ENCODE data around the gene TRIM24. TPM values are rescaled to one million over a fixed set of nuclear protein-coding genes. Genes with fewer than 3 reads are reported as not detected.
A peak's percentile ranks its signal among the peaks of the same experiment; 100 is the strongest.

The TRIM24 gene
- total and polyA plus RNA-seq, 4 donors = 7.5 to 19.7 (median 11.2) TPM

DNA sequence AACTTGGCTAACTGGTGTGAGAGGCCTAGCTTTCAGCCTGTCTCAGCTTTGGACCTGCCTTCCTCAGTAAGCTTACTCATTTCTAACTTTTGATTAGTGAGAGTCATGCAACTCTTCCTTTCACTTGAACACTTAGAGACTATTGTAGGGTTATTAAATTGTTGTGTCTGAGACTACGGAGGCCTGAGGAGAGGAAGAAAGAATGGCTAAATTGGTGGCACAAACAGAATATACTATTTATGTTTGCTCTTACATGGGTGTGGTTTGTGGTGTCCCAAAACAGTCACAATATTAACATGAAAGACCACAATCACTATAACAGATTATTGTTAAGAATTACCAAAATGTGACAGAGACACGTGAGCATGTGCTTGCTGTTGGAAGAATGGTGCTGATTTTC is 82.1 kb downstream of the TRIM24 start:
- 95% methylated on average over 2 of the region's 2 CpGs for WGBS
- no peak for DNase-seq (ENCODE audit: low spot score)
- H3K9ac ChIP-seq (ENCODE audit: low read depth in 1 of 2, low read length in 2 of 2) = no peak overlapping the region
- H3K27ac ChIP-seq (ENCODE audit: low read depth in 1 of 2, low read length in 2 of 2) = no peak overlapping the region
- no peaks in the 10 kb centered on the region for H3K9me3 ChIP-seq (ENCODE audit: control insufficient read depth in 4 of 4, low read length in 3 of 4)
- no peak overlapping the region for H3K4me3 ChIP-seq (ENCODE audit: low read depth in 1 of 3, low read length in 3 of 3)
- H3K27me3 ChIP-seq (ENCODE audit: control insufficient read depth in 4 of 4, insufficient read depth in 4 of 4, low read length in 3 of 4) = no peaks in the 10 kb centered on the region
- no peak for TF ChIP-seq EGR1 (IDR thresholded peaks at IDR 0.05; ENCODE audit: low read depth in 2 of 2)
- H3K4me1 ChIP-seq (ENCODE audit: control insufficient read depth in 4 of 4, insufficient read depth in 4 of 4, low read length in 3 of 4) = peaks cover 0 to 2% (median 0%) of the 10 kb centered on the region in 4 donors
- peaks cover 4 to 18% (median 14%) of the 10 kb centered on the region in 4 donors for H3K36me3 ChIP-seq (ENCODE audit: control insufficient read depth in 4 of 4, insufficient read depth in 3 of 4, low read depth in 1 of 4, low read length in 3 of 4)

DNA sequence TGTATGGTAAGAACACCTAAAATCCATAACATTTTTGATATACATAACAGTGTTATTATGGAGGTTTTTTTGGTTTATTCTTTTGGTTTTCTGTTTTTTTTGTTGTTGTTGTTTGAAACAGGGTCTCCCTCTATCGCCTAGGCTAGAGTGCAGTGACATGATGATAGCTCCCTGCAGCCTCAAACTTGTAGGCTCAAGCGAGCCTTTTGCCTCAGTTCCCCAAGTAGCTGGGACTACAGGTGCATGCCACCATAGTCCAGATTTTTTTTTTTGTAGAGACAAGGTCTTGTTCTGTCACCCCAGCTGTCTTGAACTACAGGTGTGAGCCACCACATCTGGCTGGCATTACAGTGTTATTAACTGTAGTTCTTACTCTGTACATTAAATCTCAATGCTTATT is 83.7 kb downstream of the TRIM24 start:
- DNase-seq (ENCODE audit: low spot score) = no peak
- TF ChIP-seq HNF4A (conservative IDR thresholded peaks at IDR 0.05) (no peak), YY1 (IDR thresholded peaks at IDR 0.05) (no peak), SP1 (IDR thresholded peaks at IDR 0.05) (no peak), NR2F2 (IDR thresholded peaks at IDR 0.05) (no peak), GABPA (IDR thresholded peaks at IDR 0.05 in 1 of 2, conservative IDR thresholded peaks at IDR 0.05 in 1 of 2) (no peak), FOXA2 (IDR thresholded peaks at IDR 0.05) (no peak)
- Histone ChIP-seq H3K9me3 (ENCODE audit: control insufficient read depth in 4 of 4, low read length in 3 of 4) (no peaks in the 10 kb centered on the region), H3K27me3 (ENCODE audit: control insufficient read depth in 4 of 4, insufficient read depth in 4 of 4, low read length in 3 of 4) (no peaks in the 10 kb centered on the region), H3K27ac (ENCODE audit: low read depth in 1 of 2, low read length in 2 of 2) (no peak overlapping the region), H3K4me1 (ENCODE audit: control insufficient read depth in 4 of 4, insufficient read depth in 4 of 4, low read length in 3 of 4) (no peaks in the 10 kb centered on the region), H3K9ac (ENCODE audit: low read depth in 1 of 2, low read length in 2 of 2) (no peak overlapping the region), H3K4me3 (ENCODE audit: low read depth in 1 of 3, low read length in 3 of 3) (no peak overlapping the region), H3K36me3 (ENCODE audit: control insufficient read depth in 4 of 4, insufficient read depth in 3 of 4, low read depth in 1 of 4, low read length in 3 of 4) (peaks cover 4 to 18% (median 14%) of the 10 kb centered on the region in 4 donors)
- 98% methylated on average over 2 of the region's 2 CpGs for WGBS

- no peaks in the 10 kb centered on the region for H3K9me3 ChIP-seq (ENCODE audit: control insufficient read depth in 4 of 4, low read length in 3 of 4)
- no peak overlapping the region for H3K9ac ChIP-seq (ENCODE audit: low read depth in 1 of 2, low read length in 2 of 2)
- 67% methylated on average over 6 of the region's 6 CpGs for WGBS
- no peaks in the 10 kb centered on the region for H3K27me3 ChIP-seq (ENCODE audit: control insufficient read depth in 4 of 4, insufficient read depth in 4 of 4, low read length in 3 of 4)
- H3K4me1 ChIP-seq (ENCODE audit: control insufficient read depth in 4 of 4, insufficient read depth in 4 of 4, low read length in 3 of 4) = no peaks in the 10 kb centered on the region
- TF ChIP-seq MAX (IDR thresholded peaks at IDR 0.05) = no peak
- no peak for TF ChIP-seq NR2F2 (IDR thresholded peaks at IDR 0.05)
- no peak for TF ChIP-seq GABPA (IDR thresholded peaks at IDR 0.05 in 1 of 2, conservative IDR thresholded peaks at IDR 0.05 in 1 of 2)
- H3K27ac ChIP-seq (ENCODE audit: low read depth in 1 of 2, low read length in 2 of 2) = no peak overlapping the region
- no peak overlapping the region for H3K4me3 ChIP-seq (ENCODE audit: low read depth in 1 of 3, low read length in 3 of 3)
- DNase-seq (ENCODE audit: low spot score) = no peak
- H3K36me3 ChIP-seq (ENCODE audit: control insufficient read depth in 4 of 4, insufficient read depth in 3 of 4, low read depth in 1 of 4, low read length in 3 of 4) = peaks cover 0 to 11% (median 8%) of the 10 kb centered on the region in 4 donors
Measured at GRCh38 chr7:138545123-138545522, 85.1 kb downstream of the TRIM24 start.

GRCh38 chr7:138546064-138546619 is 86.1 kb downstream of the TRIM24 start:
- peaks cover 0 to 13% (median 6%) of the 10 kb centered on the region in 4 donors for H3K36me3 ChIP-seq (ENCODE audit: control insufficient read depth in 4 of 4, insufficient read depth in 3 of 4, low read depth in 1 of 4, low read length in 3 of 4)
- WGBS = 80% methylated on average over 5 of the region's 5 CpGs

DNA sequence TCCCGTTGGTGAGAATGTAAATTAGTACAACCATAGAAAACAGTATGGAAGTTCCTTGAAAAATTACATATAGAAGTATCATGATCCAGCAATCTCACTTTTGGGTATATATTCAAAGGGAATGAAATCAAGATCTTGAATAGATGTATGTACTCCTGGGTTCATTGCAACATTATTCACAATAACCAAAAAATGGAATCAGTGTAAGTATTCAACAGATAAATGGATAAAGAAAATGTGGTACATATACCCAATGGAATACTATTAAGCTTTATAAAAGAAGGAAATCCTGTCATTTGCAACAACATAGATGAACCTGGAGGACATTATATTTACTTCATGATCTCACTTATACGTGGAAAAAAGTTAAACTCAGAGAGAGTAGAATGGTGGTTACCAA is 86.8 kb downstream of the TRIM24 start:
- peaks cover 0 to 20% (median 13%) of the 10 kb centered on the region in 4 donors for H3K36me3 ChIP-seq (ENCODE audit: control insufficient read depth in 4 of 4, insufficient read depth in 3 of 4, low read depth in 1 of 4, low read length in 3 of 4)
- 97% methylated on average over 2 of the region's 2 CpGs for WGBS

More at GRCh38 chr7:138546064-138546619, 86.1 kb downstream of the TRIM24 start:
- H3K4me1 ChIP-seq (ENCODE audit: control insufficient read depth in 4 of 4, insufficient read depth in 4 of 4, low read length in 3 of 4) = no peaks in the 10 kb centered on the region
- no peak overlapping the region for H3K4me3 ChIP-seq (ENCODE audit: low read depth in 1 of 3, low read length in 3 of 3)
- no peaks in the 10 kb centered on the region for H3K27me3 ChIP-seq (ENCODE audit: control insufficient read depth in 4 of 4, insufficient read depth in 4 of 4, low read length in 3 of 4)
- H3K27ac ChIP-seq (ENCODE audit: low read depth in 1 of 2, low read length in 2 of 2) = no peak overlapping the region
- DNase-seq (ENCODE audit: low spot score) = no peak
- no peaks in the 10 kb centered on the region for H3K9me3 ChIP-seq (ENCODE audit: control insufficient read depth in 4 of 4, low read length in 3 of 4)
- TF ChIP-seq NR2F2 (IDR thresholded peaks at IDR 0.05) (peak; percentile 23), EGR1 (IDR thresholded peaks at IDR 0.05; ENCODE audit: low read depth in 2 of 2) (no peak)
- no peak overlapping the region for H3K9ac ChIP-seq (ENCODE audit: low read depth in 1 of 2, low read length in 2 of 2)

More for the DNA sequence above, 86.8 kb downstream of the TRIM24 start:
- Histone ChIP-seq H3K9ac (ENCODE audit: low read depth in 1 of 2, low read length in 2 of 2) (no peak overlapping the region), H3K27me3 (ENCODE audit: control insufficient read depth in 4 of 4, insufficient read depth in 4 of 4, low read length in 3 of 4) (no peaks in the 10 kb centered on the region), H3K27ac (ENCODE audit: low read depth in 1 of 2, low read length in 2 of 2) (no peak overlapping the region), H3K4me3 (ENCODE audit: low read depth in 1 of 3, low read length in 3 of 3) (no peak overlapping the region), H3K9me3 (ENCODE audit: control insufficient read depth in 4 of 4, low read length in 3 of 4) (no peaks in the 10 kb centered on the region), H3K4me1 (ENCODE audit: control insufficient read depth in 4 of 4, insufficient read depth in 4 of 4, low read length in 3 of 4) (no peaks in the 10 kb centered on the region)
- TF ChIP-seq FOXA1 (IDR thresholded peaks at IDR 0.05) (no peak), FOXA2 (IDR thresholded peaks at IDR 0.05) (no peak), YY1 (IDR thresholded peaks at IDR 0.05) (no peak), HNF4G (IDR thresholded peaks at IDR 0.05) (no peak), GABPA (IDR thresholded peaks at IDR 0.05 in 1 of 2, conservative IDR thresholded peaks at IDR 0.05 in 1 of 2) (no peak), RAD21 (IDR thresholded peaks at IDR 0.05) (no peak), ATF3 (IDR thresholded peaks at IDR 0.05) (no peak), TAF1 (conservative IDR thresholded peaks at IDR 0.05) (no peak), RXRA (IDR thresholded peaks at IDR 0.05) (no peak), JUND (IDR thresholded peaks at IDR 0.05) (no peak), NR2F2 (IDR thresholded peaks at IDR 0.05) (no peak), EGR1 (IDR thresholded peaks at IDR 0.05; ENCODE audit: low read depth in 2 of 2) (no peak)
- TF ChIP-seq, protein P1, sequence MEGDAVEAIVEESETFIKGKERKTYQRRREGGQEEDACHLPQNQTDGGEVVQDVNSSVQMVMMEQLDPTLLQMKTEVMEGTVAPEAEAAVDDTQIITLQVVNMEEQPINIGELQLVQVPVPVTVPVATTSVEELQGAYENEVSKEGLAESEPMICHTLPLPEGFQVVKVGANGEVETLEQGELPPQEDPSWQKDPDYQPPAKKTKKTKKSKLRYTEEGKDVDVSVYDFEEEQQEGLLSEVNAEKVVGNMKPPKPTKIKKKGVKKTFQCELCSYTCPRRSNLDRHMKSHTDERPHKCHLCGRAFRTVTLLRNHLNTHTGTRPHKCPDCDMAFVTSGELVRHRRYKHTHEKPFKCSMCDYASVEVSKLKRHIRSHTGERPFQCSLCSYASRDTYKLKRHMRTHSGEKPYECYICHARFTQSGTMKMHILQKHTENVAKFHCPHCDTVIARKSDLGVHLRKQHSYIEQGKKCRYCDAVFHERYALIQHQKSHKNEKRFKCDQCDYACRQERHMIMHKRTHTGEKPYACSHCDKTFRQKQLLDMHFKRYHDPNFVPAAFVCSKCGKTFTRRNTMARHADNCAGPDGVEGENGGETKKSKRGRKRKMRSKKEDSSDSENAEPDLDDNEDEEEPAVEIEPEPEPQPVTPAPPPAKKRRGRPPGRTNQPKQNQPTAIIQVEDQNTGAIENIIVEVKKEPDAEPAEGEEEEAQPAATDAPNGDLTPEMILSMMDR (IDR thresholded peaks at IDR 0.05; ENCODE audit: low read depth, low read length, missing input control) = no peak
- no peak for DNase-seq (ENCODE audit: low spot score)

All from liver (tissue), 9 donors.